Inferior parietal cortex (tissue), 1 donor: ENCODE results near the gene PDP2.

Experiments
- DNase-seq: peaks from one replicate; pipeline ENCODE4 v3.0.0-alpha.2; 2016; ENCODE audit errors: extremely low spot score

PDP2 gene

GRCh38 chr16:66903544-66904427 lies 23.5 kb downstream of the PDP2 start:
- no peak for DNase-seq

GRCh38 chr16:66904428-66904845 lies 24.1 kb downstream of the PDP2 start:
- no peak for DNase-seq

- no peak for DNase-seq
Measured at GRCh38 chr16:66904846-66905632, 24.7 kb downstream of the PDP2 start.

- no peak for DNase-seq
Measured at GRCh38 chr16:66905633-66906539, 25.6 kb downstream of the PDP2 start.

- no peak for DNase-seq
Measured at GRCh38 chr16:66906916-66907836, 26.9 kb downstream of the PDP2 start.

- no peak for DNase-seq
Measured at GRCh38 chr16:66908116-66908515, 27.8 kb downstream of the PDP2 start.

GRCh38 chr16:66908762-66909559 lies 28.6 kb downstream of the PDP2 start:
- no peak for DNase-seq

GRCh38 chr16:66910175-66910940 lies 30.0 kb downstream of the PDP2 start:
- no peak for DNase-seq

- no peak for DNase-seq
Measured at GRCh38 chr16:66911112-66911511, 30.8 kb downstream of the PDP2 start.

- no peak for DNase-seq
Measured at GRCh38 chr16:66911801-66912200, 31.5 kb downstream of the PDP2 start.

- DNase-seq: no peak
Measured at GRCh38 chr16:66913081-66913480, 32.8 kb downstream of the PDP2 start.

- no peak for DNase-seq
Measured at GRCh38 chr16:66913711-66914110, 33.4 kb downstream of the PDP2 start.

GRCh38 chr16:66914541-66914940 lies 34.2 kb downstream of the PDP2 start:
- no peak for DNase-seq

- DNase-seq: no peak
Measured at GRCh38 chr16:66915041-66915440, 34.7 kb downstream of the PDP2 start.

- DNase-seq: no peak
Measured at GRCh38 chr16:66916518-66916917, 36.2 kb downstream of the PDP2 start.

- no peak for DNase-seq
Measured at GRCh38 chr16:66917741-66918140, 37.4 kb downstream of the PDP2 start.

GRCh38 chr16:66918355-66918754 lies 38.0 kb downstream of the PDP2 start:
- DNase-seq: no peak

GRCh38 chr16:66918803-66919568 lies 38.7 kb downstream of the PDP2 start, which contains the start of gene CDH16:
CDH16 (minus strand) TSS chr16:66918885; CDS start chr16:66918065, 820 bp downstream.
- DNase-seq: no peak
